Raji (cell line): Measurements from ENCODE around the gene TMEM273.

ENCODE experiments used
- POLR2A ChIP-seq: IDR thresholded peaks from 2 replicates; pipeline ENCODE4 v1.6.1; 2011; ENCODE audit warnings: low read depth, low read length, control low read depth; ENCODE audit not compliant: insufficient read depth

The TMEM273 gene

GRCh38 chr10:49164559-49165188 lies 23.5 kb downstream of the TMEM273 start:
- TF ChIP-seq POLR2A = no peak

- TF ChIP-seq POLR2A = no peak
Measured at GRCh38 chr10:49163741-49164140, 24.4 kb downstream of the TMEM273 start.

- no peak for TF ChIP-seq POLR2A
Measured at GRCh38 chr10:49162761-49163310, 25.4 kb downstream of the TMEM273 start.

GRCh38 chr10:49162063-49162462 lies 26.1 kb downstream of the TMEM273 start:
- TF ChIP-seq POLR2A = no peak

- TF ChIP-seq POLR2A = no peak
Measured at GRCh38 chr10:49161411-49161997, 26.7 kb downstream of the TMEM273 start.

GRCh38 chr10:49160814-49161213 lies 27.4 kb downstream of the TMEM273 start:
- TF ChIP-seq POLR2A = no peak

GRCh38 chr10:49160110-49160509 lies 28.1 kb downstream of the TMEM273 start:
- TF ChIP-seq POLR2A = no peak

GRCh38 chr10:49158915-49159314 lies 29.3 kb downstream of the TMEM273 start:
- TF ChIP-seq POLR2A = no peak

- TF ChIP-seq POLR2A = no peak
Measured at GRCh38 chr10:49158404-49158803, 29.8 kb downstream of the TMEM273 start.

GRCh38 chr10:49157229-49157628 lies 31.0 kb downstream of the TMEM273 start:
- TF ChIP-seq POLR2A = no peak

- no peak for TF ChIP-seq POLR2A
Measured at GRCh38 chr10:49154641-49155040, 33.5 kb downstream of the TMEM273 start.

- TF ChIP-seq POLR2A = no peak
Measured at GRCh38 chr10:49153971-49154370, 34.2 kb downstream of the TMEM273 start.

GRCh38 chr10:49153115-49153514 lies 35.1 kb downstream of the TMEM273 start:
- no peak for TF ChIP-seq POLR2A

- no peak for TF ChIP-seq POLR2A
Measured at GRCh38 chr10:49152663-49153062, 35.5 kb downstream of the TMEM273 start.

GRCh38 chr10:49152037-49152436 lies 36.2 kb downstream of the TMEM273 start:
- no peak for TF ChIP-seq POLR2A

GRCh38 chr10:49151481-49151880 lies 36.7 kb downstream of the TMEM273 start:
- no peak for TF ChIP-seq POLR2A
